Skeletal muscle tissue (tissue), 4 donors: ENCODE data around the gene SLC12A9. TPM values are rescaled to one million over a fixed set of nuclear protein-coding genes. Genes with fewer than 3 reads are reported as not detected.

Source experiments
- H3K27ac ChIP-seq: one replicate; pipeline ENCODE4 v1.7.0; 2013; ENCODE audit warnings: mild to moderate bottlenecking, low read depth, low read length, inconsistent platforms
- H3K27me3 ChIP-seq, 3 donors: one replicate each; pipeline ENCODE4 v1.7.0; 2013; ENCODE audit warnings: low read length in 3 of 3; ENCODE audit not compliant: control insufficient read depth in 3 of 3, insufficient read depth in 3 of 3
- H3K36me3 ChIP-seq, 3 donors: one replicate each; pipeline ENCODE4 v1.7.0; 2013; ENCODE audit warnings: low read length in 3 of 3; ENCODE audit not compliant: control insufficient read depth in 3 of 3, insufficient read depth in 3 of 3
- H3K4me1 ChIP-seq, 3 donors: one replicate each; pipeline ENCODE4 v1.7.0; 2013; ENCODE audit warnings: low read length in 3 of 3, mild to moderate bottlenecking in 3 of 3; ENCODE audit not compliant: control insufficient read depth in 3 of 3, insufficient read depth in 3 of 3
- H3K4me3 ChIP-seq, 3 donors: one replicate each; pipeline ENCODE4 v1.7.0; 2013; ENCODE audit warnings: low read length in 3 of 3
- H3K9ac ChIP-seq, 3 donors: one replicate each; pipeline ENCODE4 v1.7.0; 2013; ENCODE audit warnings: low read length in 3 of 3, mild to moderate bottlenecking in 3 of 3, moderate library complexity in 2 of 3, low read depth in 1 of 3
- H3K9me3 ChIP-seq, 3 donors: one replicate each; pipeline ENCODE4 v1.7.0; 2013; ENCODE audit warnings: low read length in 3 of 3; ENCODE audit not compliant: control insufficient read depth in 3 of 3
- total RNA-seq: library from RNA; depleted of rRNA; stranded (reverse); fragments of >200 nt; gene quantifications from one replicate; pipeline ENCODE4 v1.2.3, GENCODE V29; 2014
- donor health status: Osteomylitis.

Gene SLC12A9
- total RNA-seq, 1 donor from 2014 or later, result 24.5 TPM

GRCh38 chr7:100856871-100857282, 4.4 kb downstream of the SLC12A9 start:
- H3K4me3 ChIP-seq, result no peak overlapping the region
- no peaks in the 10 kb centered on the region for H3K9me3 ChIP-seq
- H3K9ac ChIP-seq, result no peak overlapping the region
- H3K27ac ChIP-seq, result no peak overlapping the region
- H3K27me3 ChIP-seq, result no peaks in the 10 kb centered on the region
- H3K4me1 ChIP-seq, result peaks cover 9 to 13% (median 12%) of the 10 kb centered on the region in 3 donors
- H3K36me3 ChIP-seq, result peaks cover 6 to 18% (median 8%) of the 10 kb centered on the region in 3 donors

GRCh38 chr7:100859856-100860255, 7.3 kb downstream of the SLC12A9 start:
- no peaks in the 10 kb centered on the region for H3K27me3 ChIP-seq
- H3K9ac ChIP-seq, result no peak overlapping the region
- no peak overlapping the region for H3K4me3 ChIP-seq
- no peak overlapping the region for H3K27ac ChIP-seq
- H3K9me3 ChIP-seq, result no peaks in the 10 kb centered on the region
- peaks cover 6 to 20% (median 8%) of the 10 kb centered on the region in 3 donors for H3K36me3 ChIP-seq
- H3K4me1 ChIP-seq, result peaks cover 0 to 5% (median 0%) of the 10 kb centered on the region in 3 donors

GRCh38 chr7:100860702-100861615, 8.4 kb downstream of the SLC12A9 start:
- H3K9me3 ChIP-seq, result no peaks in the 10 kb centered on the region

GRCh38 chr7:100861616-100861985, 9.1 kb downstream of the SLC12A9 start:
- H3K9ac ChIP-seq, result no peak overlapping the region
- no peak overlapping the region for H3K27ac ChIP-seq
- H3K27me3 ChIP-seq, result peaks cover 0 to 3% (median 0%) of the 10 kb centered on the region in 3 donors
- no peak overlapping the region for H3K4me3 ChIP-seq
- peaks cover 6 to 17% (median 8%) of the 10 kb centered on the region in 3 donors for H3K36me3 ChIP-seq
- no peaks in the 10 kb centered on the region for H3K9me3 ChIP-seq
- peaks cover 4 to 14% (median 6%) of the 10 kb centered on the region in 3 donors for H3K4me1 ChIP-seq

More at GRCh38 chr7:100860702-100861615, 8.4 kb downstream of the SLC12A9 start:
- Histone ChIP-seq H3K36me3 (peaks cover 6 to 17% (median 8%) of the 10 kb centered on the region in 3 donors), H3K9ac (no peak overlapping the region), H3K27ac (no peak overlapping the region), H3K4me1 (peaks cover 0 to 10% (median 2%) of the 10 kb centered on the region in 3 donors), H3K27me3 (no peaks in the 10 kb centered on the region), H3K4me3 (no peak overlapping the region)

- H3K9me3 ChIP-seq, result no peaks in the 10 kb centered on the region
- peaks cover 6 to 17% (median 8%) of the 10 kb centered on the region in 3 donors for H3K36me3 ChIP-seq
- no peak overlapping the region for H3K27ac ChIP-seq
These were observed 11.0 kb downstream of the SLC12A9 start for GRCh38 chr7:100863406-100863950.

GRCh38 chr7:100864263-100864845, 11.8 kb downstream of the SLC12A9 start:
- peaks cover 0 to 12% (median 0%) of the 10 kb centered on the region in 3 donors for H3K27me3 ChIP-seq
- H3K9me3 ChIP-seq, result no peaks in the 10 kb centered on the region
- peaks cover 6 to 17% (median 8%) of the 10 kb centered on the region in 3 donors for H3K36me3 ChIP-seq
- H3K27ac ChIP-seq, result no peak overlapping the region
- no peak overlapping the region for H3K4me3 ChIP-seq
- H3K9ac ChIP-seq, result no peak overlapping the region
- peaks cover 11 to 30% (median 18%) of the 10 kb centered on the region in 3 donors for H3K4me1 ChIP-seq

More at GRCh38 chr7:100863406-100863950, 11.0 kb downstream of the SLC12A9 start:
- Histone ChIP-seq H3K4me3 (no peak overlapping the region), H3K27me3 (peaks cover 0 to 12% (median 0%) of the 10 kb centered on the region in 3 donors), H3K4me1 (peaks cover 11 to 30% (median 18%) of the 10 kb centered on the region in 3 donors), H3K9ac (no peak overlapping the region)

- Histone ChIP-seq H3K4me3 (peak overlapping the region in 2 of 3 donors; percentile 73 to 78), H3K9ac (no peak overlapping the region), H3K27me3 (peaks cover 0 to 12% (median 0%) of the 10 kb centered on the region in 3 donors), H3K36me3 (peaks cover 1 to 9% (median 8%) of the 10 kb centered on the region in 3 donors), H3K27ac (no peak overlapping the region), H3K4me1 (peaks cover 11 to 30% (median 18%) of the 10 kb centered on the region in 3 donors), H3K9me3 (no peaks in the 10 kb centered on the region)
These were observed 12.9 kb downstream of the SLC12A9 start for GRCh38 chr7:100865372-100865911.

GRCh38 chr7:100865938-100866728, 13.6 kb downstream of the SLC12A9 start:
- Histone ChIP-seq H3K4me1 (peaks cover 11 to 30% (median 18%) of the 10 kb centered on the region in 3 donors), H3K4me3 (peak overlapping the region; percentile 71 to 78 (median 73)), H3K27me3 (peaks cover 0 to 12% (median 0%) of the 10 kb centered on the region in 3 donors), H3K36me3 (peaks cover 4 to 7% (median 6%) of the 10 kb centered on the region in 3 donors), H3K27ac (peak overlapping the region; percentile 91), H3K9ac (peak overlapping the region; percentile 82 to 86 (median 86)), H3K9me3 (no peaks in the 10 kb centered on the region)

GRCh38 chr7:100866729-100867039, 14.2 kb downstream of the SLC12A9 start:
- peaks cover 11 to 30% (median 18%) of the 10 kb centered on the region in 3 donors for H3K4me1 ChIP-seq
- H3K36me3 ChIP-seq, result peaks cover 7 to 8% (median 7%) of the 10 kb centered on the region in 3 donors
- H3K9me3 ChIP-seq, result no peaks in the 10 kb centered on the region
- peak overlapping the region; percentile 91 for H3K27ac ChIP-seq
- H3K4me3 ChIP-seq, result peak overlapping the region; percentile 71 to 78 (median 73)
- peak overlapping the region; percentile 82 to 86 (median 86) for H3K9ac ChIP-seq
- peaks cover 0 to 12% (median 0%) of the 10 kb centered on the region in 3 donors for H3K27me3 ChIP-seq
